ENCODE results near the gene AFM.
"Not testable (repeated sequence)": the region's sequence is repeated elsewhere in the genome, so short reads cannot be mapped to it uniquely, and the experiment has no call there.

AFM gene

DNA sequence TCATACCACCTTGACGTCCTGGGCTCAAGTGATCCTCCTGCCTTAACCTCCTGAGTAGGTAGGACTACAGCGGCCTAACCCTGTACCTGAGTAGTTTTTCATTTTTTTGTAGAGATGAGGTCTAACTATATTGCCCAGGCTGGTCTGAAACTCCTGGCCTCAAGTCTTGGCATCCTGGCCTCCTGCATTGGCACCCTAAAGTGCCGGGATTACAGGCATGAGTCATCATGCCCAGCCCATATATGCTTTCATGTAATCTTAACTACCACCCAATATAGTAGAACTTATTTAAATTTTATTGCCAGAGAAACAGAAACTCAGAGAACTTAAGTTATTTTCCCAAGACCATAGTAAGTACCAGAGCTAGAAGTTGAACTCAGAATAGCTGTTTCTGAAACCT lies 27.1 kb downstream of the AFM start:
- no peak for DNase-seq

DNA sequence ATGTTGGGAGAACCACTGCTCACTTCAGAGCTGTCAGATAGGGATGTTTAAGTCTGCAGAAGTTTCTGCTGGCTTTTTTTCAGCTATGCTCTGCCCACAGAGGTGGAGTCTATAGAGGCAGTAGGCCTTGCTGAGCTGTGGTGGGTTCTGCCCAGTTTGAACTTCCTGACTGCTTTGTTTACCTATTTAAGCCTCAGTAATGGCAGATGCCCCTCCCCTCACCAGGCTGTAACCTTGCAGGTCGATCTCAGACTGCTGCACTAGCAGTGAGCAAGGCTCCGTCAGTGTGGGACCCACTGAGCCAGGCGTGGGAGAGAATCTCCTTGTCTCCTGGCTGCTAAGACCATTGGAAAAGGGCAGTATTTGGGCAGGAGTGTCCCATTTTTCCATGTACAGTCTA lies 36.8 kb downstream of the AFM start:
- DNase-seq: no peak

DNA sequence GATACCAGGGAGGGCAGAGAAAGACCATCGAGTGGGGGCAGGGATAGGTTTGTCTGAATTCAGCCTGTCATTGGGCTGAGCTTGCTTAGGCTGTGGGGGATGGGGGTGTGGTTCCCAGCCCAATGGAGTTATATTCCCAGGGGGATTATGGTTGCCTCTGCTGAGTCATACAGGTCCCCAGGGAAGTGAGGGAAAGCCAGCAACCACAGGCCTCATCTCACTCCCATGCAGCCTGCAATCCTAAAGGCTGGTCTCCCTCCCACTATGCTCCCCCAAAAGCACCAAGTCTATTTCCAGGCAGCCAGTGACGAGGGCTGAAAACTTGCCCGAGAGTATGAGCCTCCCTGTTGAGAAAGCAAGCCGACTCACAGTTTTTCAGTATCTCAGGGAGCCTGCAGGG lies 39.3 kb downstream of the AFM start:
- DNase-seq: no peak

DNA sequence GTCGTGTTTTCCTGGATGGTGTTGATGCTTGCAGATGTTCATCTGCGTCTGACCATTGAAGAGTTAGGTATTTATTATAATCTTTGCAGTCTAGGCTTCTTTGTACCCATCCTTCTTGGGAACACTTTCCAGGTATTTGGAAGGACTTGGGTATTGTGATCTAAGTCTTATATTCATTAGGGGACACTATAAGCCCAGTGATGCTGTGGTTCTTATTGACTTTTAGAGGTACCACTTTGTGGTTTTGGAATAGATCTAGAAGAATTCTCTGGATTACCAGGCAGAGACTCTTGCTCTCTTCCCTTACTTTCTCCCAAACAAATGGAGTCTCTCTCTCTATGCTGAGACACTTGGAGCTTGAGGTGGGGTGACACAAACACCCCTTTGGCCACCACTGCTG lies 41.6 kb downstream of the AFM start:
- DNase-seq: no peak

DNA sequence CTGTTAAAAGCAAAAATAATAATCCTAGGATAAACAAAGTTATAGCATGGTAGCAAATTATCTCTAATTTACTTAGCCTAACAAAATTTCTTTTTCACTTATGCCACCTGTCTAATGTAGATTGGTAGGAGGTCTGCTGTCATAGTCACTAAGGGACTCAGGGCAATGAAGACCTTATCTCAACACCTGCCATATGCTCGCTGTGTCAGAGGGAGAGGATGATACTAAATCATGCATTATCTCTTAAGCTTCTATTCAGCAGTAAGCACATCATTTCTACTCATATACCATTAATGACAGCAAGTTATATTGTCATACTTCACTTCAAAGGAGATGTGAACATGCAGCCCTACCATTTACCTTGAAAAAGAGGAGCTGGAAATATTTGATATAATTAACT lies 44.1 kb downstream of the AFM start:
- DNase-seq: no peak

DNA sequence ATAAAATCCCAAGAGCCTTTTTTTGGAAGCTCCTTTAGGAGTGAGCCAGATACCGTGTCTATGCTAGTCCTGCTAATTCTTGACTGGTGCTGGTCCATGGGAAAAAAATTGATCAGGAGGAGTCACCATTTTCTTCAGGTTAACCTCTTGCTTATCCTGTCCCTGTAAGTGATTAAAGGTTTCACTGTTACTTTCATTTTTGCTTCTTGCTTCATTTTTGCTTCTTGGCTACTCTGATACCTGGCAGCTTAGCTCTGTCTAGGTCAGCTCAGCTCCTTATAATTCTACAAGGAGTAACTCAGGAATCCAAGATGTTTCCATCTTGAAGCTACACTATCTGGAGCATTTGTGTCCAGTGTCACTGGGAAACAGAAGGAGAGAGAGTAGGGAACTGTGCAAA lies 45.7 kb downstream of the AFM start:
- DNase-seq: no peak

GRCh38 chr4:73528171-73528570 lies 46.6 kb downstream of the AFM start:
- no peak for DNase-seq

GRCh38 chr4:73533515-73534422 lies 52.2 kb downstream of the AFM start:
- DNase-seq: no peak

GRCh38 chr4:73538162-73538561 lies 56.6 kb downstream of the AFM start:
- DNase-seq: peak in 1 of 5 experiments; percentile 24

DNA sequence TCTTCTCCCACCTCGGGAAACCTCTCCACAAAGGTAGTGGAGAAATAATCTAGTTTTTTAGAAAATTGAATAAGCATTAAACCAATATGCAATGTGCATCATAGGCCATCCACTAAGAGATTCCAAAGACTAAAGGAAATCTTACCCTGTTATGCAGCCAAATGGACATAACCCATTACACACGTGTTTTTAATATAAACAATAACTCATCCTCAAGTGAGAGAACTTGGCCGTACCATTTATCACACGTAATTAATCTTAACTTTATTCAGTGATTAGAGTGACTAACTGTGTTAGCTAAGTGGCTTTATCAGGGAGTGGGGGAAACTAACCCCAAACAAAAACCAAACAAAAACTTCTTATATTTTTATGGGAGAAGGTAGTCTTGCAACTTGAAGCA lies 57.8 kb downstream of the AFM start:
- DNase-seq: no peak

DNA sequence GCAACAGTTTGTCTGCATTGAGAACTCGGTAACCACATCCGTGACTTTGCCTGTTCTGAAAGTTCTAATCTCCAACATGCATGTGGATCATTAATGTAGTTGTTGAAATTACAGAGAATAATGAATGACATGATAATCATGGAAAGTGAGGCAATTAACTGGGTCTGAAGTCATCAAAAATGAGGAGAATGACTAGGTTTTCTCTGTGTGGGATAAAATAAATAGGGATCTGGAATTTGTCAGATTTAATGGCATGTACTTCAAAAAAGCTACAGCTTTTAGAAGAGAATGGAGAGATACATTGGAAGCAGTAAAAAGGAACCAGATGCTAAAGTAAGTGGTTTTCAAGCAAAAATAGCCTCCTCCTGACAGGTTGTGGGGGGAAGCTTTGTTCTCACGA lies 59.3 kb downstream of the AFM start:
- DNase-seq: no peak

- no peak for DNase-seq
These were observed 59.7 kb downstream of the AFM start for GRCh38 chr4:73541251-73541650.

GRCh38 chr4:73544620-73545019 lies 63.1 kb downstream of the AFM start:
- DNase-seq: no peak

- DNase-seq: not testable (repeated sequence)
These were observed 69.3 kb downstream of the AFM start for GRCh38 chr4:73550865-73551264.
